Activated CD8-positive, alpha-beta memory T cell treated with anti-CD3 and anti-CD28 coated beads for 36 hours (primary cell): ENCODE data around the gene KMT2B. TPM values are rescaled to one million over a fixed set of nuclear protein-coding genes. Genes with fewer than 3 reads are reported as not detected.
"Not testable (repeated sequence)": the region's sequence is repeated elsewhere in the genome, so short reads cannot be mapped to it uniquely, and the experiment has no call there.

Source experiments
- CTCF ChIA-PET: fragments of 350-600 bp; sonication (Branson Sonifier 250); formaldehyde crosslinking; loops from one replicate; lab custom pipeline; 2021; ENCODE audit warnings: antibody characterized with exemption; lab: Charles Lee
- POLR2A ChIA-PET: fragments of 350-600 bp; sonication (Branson Sonifier 250); formaldehyde crosslinking; loops from one replicate; lab custom pipeline; 2021; ENCODE audit warnings: antibody characterized with exemption; lab: Charles Lee
- total RNA-seq, 2 experiments: library from RNA; stranded (reverse); gene quantifications; one replicate each; pipeline ENCODE4 v1.2.3, GENCODE V29; 2021

KMT2B gene
- total RNA-seq, result 10 to 100 TPM; 52.0 to 53.1 TPM

- POLR2A ChIA-PET, result interaction anchor here (1.4 to 1.8 kb wide), 4 partner anchors 19 to 70 kb away, joined by 4 to 11 read pairs (median 5); partner anchors contain the start of genes COX6B1, PSENEN and U2AF1L4
- CTCF ChIA-PET, result interaction anchor here (1.1 to 2.1 kb wide), 2 partner anchors 16 to 22 kb away, joined by 5 to 7 read pairs; no protein-coding TSS in a partner anchor
Measured at GRCh38 chr19:35717665-35718344, at the start of gene KMT2B. Gene KMT2B (plus strand): TSS chr19:35718003. CDS start chr19:35718019, 16 bp downstream.

GRCh38 chr19:35669566-35669965, 48.2 kb upstream of the KMT2B start:
- ChIA-PET POLR2A (no interaction called here), CTCF (interaction anchor here (0.7 to 0.9 kb wide), 3 partner anchors 71 to 232 kb away, joined by 3 read pairs; no protein-coding TSS in a partner anchor)

GRCh38 chr19:35669974-35670373, 47.8 kb upstream of the KMT2B start:
- POLR2A ChIA-PET, result no interaction called here
- CTCF ChIA-PET, result interaction anchor here (0.7 to 0.9 kb wide), 3 partner anchors 70 to 232 kb away, joined by 3 read pairs; no protein-coding TSS in a partner anchor

GRCh38 chr19:35670686-35671085, 47.1 kb upstream of the KMT2B start:
- CTCF ChIA-PET, result no interaction called here

GRCh38 chr19:35671818-35672217, 46.0 kb upstream of the KMT2B start:
- ChIA-PET POLR2A (no interaction called here), CTCF (interaction anchor here (0.7 kb wide), 1 partner anchor 37 kb away, joined by 3 read pairs; no protein-coding TSS in a partner anchor)

More at GRCh38 chr19:35670686-35671085, 47.1 kb upstream of the KMT2B start:
- POLR2A ChIA-PET, result no interaction called here

- ChIA-PET POLR2A (interaction anchor here (0.6 to 1.1 kb wide), 2 partner anchors 13 to 25 kb away, joined by 5 to 14 read pairs; partner anchors contain the start of gene COX6B1), CTCF (interaction anchor here (0.7 kb wide), 1 partner anchor 92 kb away, joined by 3 read pairs; no protein-coding TSS in a partner anchor)
Measured at GRCh38 chr19:35673121-35673804, 44.5 kb upstream of the KMT2B start.

GRCh38 chr19:35675589-35676140, 42.1 kb upstream of the KMT2B start:
- POLR2A ChIA-PET, result no interaction called here
- CTCF ChIA-PET, result no interaction called here

GRCh38 chr19:35689836-35690235, 28.0 kb upstream of the KMT2B start:
- CTCF ChIA-PET, result no interaction called here

GRCh38 chr19:35691106-35691505, 26.7 kb upstream of the KMT2B start:
- CTCF ChIA-PET, POLR2A ChIA-PET: not testable (repeated sequence)

More at GRCh38 chr19:35689836-35690235, 28.0 kb upstream of the KMT2B start:
- POLR2A ChIA-PET, result no interaction called here

GRCh38 chr19:35692010-35692409, 25.8 kb upstream of the KMT2B start:
- CTCF ChIA-PET, result interaction anchor here (0.6 to 2.2 kb wide), 7 partner anchors 11 to 369 kb away, joined by 3 to 9 read pairs (median 6); partner anchors contain the start of gene LIN37

GRCh38 chr19:35693422-35693821, 24.4 kb upstream of the KMT2B start:
- CTCF ChIA-PET, result interaction anchor here (0.7 to 2.2 kb wide), 10 partner anchors 9 to 197 kb away, joined by 3 to 9 read pairs (median 6); partner anchors contain the start of gene LIN37

More at GRCh38 chr19:35692010-35692409, 25.8 kb upstream of the KMT2B start:
- POLR2A ChIA-PET, result no interaction called here

GRCh38 chr19:35693835-35694599, 23.8 kb upstream of the KMT2B start:
- ChIA-PET CTCF (interaction anchor here (0.6 to 2.8 kb wide), 20 partner anchors 8 to 181 kb away, joined by 3 to 35 read pairs (median 4); partner anchors contain the start of genes IGFLR1, KIRREL2, LIN37 and PSENEN), POLR2A (interaction anchor here (0.6 to 0.7 kb wide), 2 partner anchors 28 to 192 kb away, joined by 3 to 4 read pairs; no protein-coding TSS in a partner anchor)

More at GRCh38 chr19:35693422-35693821, 24.4 kb upstream of the KMT2B start:
- POLR2A ChIA-PET, result no interaction called here

- ChIA-PET CTCF (interaction anchor here (2.8 to 8.5 kb wide), 3 partner anchors 17 to 124 kb away, joined by 10 to 67 read pairs (median 17); no protein-coding TSS in a partner anchor), POLR2A (no interaction called here)
Measured at GRCh38 chr19:35695895-35696422, 21.8 kb upstream of the KMT2B start.

- POLR2A ChIA-PET, result interaction anchor here (0.5 kb wide), 1 partner anchor 123 kb away, joined by 3 read pairs; no protein-coding TSS in a partner anchor
Measured at GRCh38 chr19:35696835-35697234, 21.0 kb upstream of the KMT2B start.

GRCh38 chr19:35702223-35703012, 15.4 kb upstream of the KMT2B start:
- CTCF ChIA-PET, result interaction anchor here (0.7 to 8.5 kb wide), 6 partner anchors 8 to 46 kb away, joined by 3 to 67 read pairs (median 4); partner anchors contain the start of gene LIN37
- POLR2A ChIA-PET, result interaction anchor here (0.8 to 2.6 kb wide), 7 partner anchors 11 to 55 kb away, joined by 3 to 56 read pairs (median 7); partner anchors contain the start of genes PSENEN and U2AF1L4

More at GRCh38 chr19:35696835-35697234, 21.0 kb upstream of the KMT2B start:
- CTCF ChIA-PET, result interaction anchor here (2.8 to 8.5 kb wide), 3 partner anchors 16 to 123 kb away, joined by 10 to 67 read pairs (median 17); no protein-coding TSS in a partner anchor

GRCh38 chr19:35703343-35703742, 14.5 kb upstream of the KMT2B start:
- POLR2A ChIA-PET, result interaction anchor here (1.5 to 2.6 kb wide), 3 partner anchors 10 to 37 kb away, joined by 7 to 56 read pairs (median 8); no protein-coding TSS in a partner anchor

More at GRCh38 chr19:35703343-35703742, 14.5 kb upstream of the KMT2B start:
- CTCF ChIA-PET, result interaction anchor here (0.7 to 8.5 kb wide), 4 partner anchors 9 to 193 kb away, joined by 3 to 67 read pairs (median 6); no protein-coding TSS in a partner anchor
